ENCODE data around the gene GPR55.

GPR55 gene

GRCh38 chr2:230908595-230909191 is 16.3 kb downstream of the GPR55 start (continued):
- TF ChIP-seq ZNF416 (tag by site-specific recombination; IDR thresholded peaks at IDR 0.05) (no peak), ZFHX2 (tag by site-specific recombination; conservative IDR thresholded peaks at IDR 0.05) (peak; percentile 73), REST (tag by site-specific recombination; IDR thresholded peaks at IDR 0.05) (no peak), ZNF169 (tag by site-specific recombination; IDR thresholded peaks at IDR 0.05) (no peak), ZNF660 (tag by site-specific recombination; IDR thresholded peaks at IDR 0.05) (no peak), KLF17 (tag by site-specific recombination; IDR thresholded peaks at IDR 0.05) (peak; percentile 46; the same call in 1 of the 2 replicates), ZNF239 (tag by site-specific recombination; IDR thresholded peaks at IDR 0.05) (no peak), ZNF558 (tag by site-specific recombination; IDR thresholded peaks at IDR 0.05) (no peak), BCL11A (tag by site-specific recombination; IDR thresholded peaks at IDR 0.05; ENCODE audit: low read depth) (no peak), SETDB1 (IDR thresholded peaks at IDR 0.05; ENCODE audit: insufficient read length, low read length) (no peak), ZNF600 (tag by site-specific recombination; IDR thresholded peaks at IDR 0.05) (peak; percentile 37; the same call in 1 of the 2 replicates), ZNF398 (tag by site-specific recombination; IDR thresholded peaks at IDR 0.05) (0 out of 2 replicates have a peak, but pooled peaks have one; percentile 11), HIC1 (tag by site-specific recombination; IDR thresholded peaks at IDR 0.05) (0 out of 2 replicates have a peak, but pooled peaks have one; percentile 15), OSR2 (tag by site-specific recombination; IDR thresholded peaks at IDR 0.05) (no peak)

- Histone ChIP-seq H3K36me3 (ENCODE audit: control insufficient read depth in 2 of 2, insufficient read depth in 1 of 2, low read length in 2 of 2) (no peaks in the 10 kb centered on the region), H3K4me3 (ENCODE audit: low read depth, low read length) (no peak overlapping the region), H3K4me1 (ENCODE audit: control insufficient read depth, insufficient read depth, low read length) (no peaks in the 10 kb centered on the region), H3K9me3 (ENCODE audit: control insufficient read depth, insufficient read depth, low read depth, low read length) (no peaks in the 10 kb centered on the region), H3K27ac (ENCODE audit: extremely low read depth, low read depth, low read length) (no peak overlapping the region)
- ChIA-PET POLR2A (no interaction called here), CTCF (interaction anchor here (1.5 kb wide), 1 partner anchor 9 kb away, joined by 3 read pairs; no protein-coding TSS in a partner anchor)
- no peak for TF ChIP-seq SP2 (tag by site-specific recombination; IDR thresholded peaks at IDR 0.05)
- no peak for TF ChIP-seq ZNF768 (tag by site-specific recombination; IDR thresholded peaks at IDR 0.05)
- TF ChIP-seq TRIM28 (IDR thresholded peaks at IDR 0.05; ENCODE audit: borderline replicate concordance, low read length) = no peak
- no peak for TF ChIP-seq KLF7 (tag by site-specific recombination; IDR thresholded peaks at IDR 0.05; ENCODE audit: borderline replicate concordance)
- TF ChIP-seq ZNF350 (tag by site-specific recombination; IDR thresholded peaks at IDR 0.05) = no peak
- no peak for TF ChIP-seq ZNF621 (tag by site-specific recombination; IDR thresholded peaks at IDR 0.05)
- TF ChIP-seq KLF8 (tag by site-specific recombination; IDR thresholded peaks at IDR 0.05) = no peak
- TF ChIP-seq IKZF3 (tag by site-specific recombination; IDR thresholded peaks at IDR 0.05) = no peak
- TF ChIP-seq PRDM10 (tag by site-specific recombination; IDR thresholded peaks at IDR 0.05) = no peak
- no peak for TF ChIP-seq ZNF324 (tag by site-specific recombination; IDR thresholded peaks at IDR 0.05)
- TF ChIP-seq BCL11B (tag by site-specific recombination; IDR thresholded peaks at IDR 0.05; ENCODE audit: low read depth) = no peak
Measured at GRCh38 chr2:230908092-230908594, 16.9 kb downstream of the GPR55 start.
